Testis (tissue), 3 donors: ENCODE results near the gene MACROD2. TPM values are rescaled to one million over a fixed set of nuclear protein-coding genes. Genes with fewer than 3 reads are reported as not detected.
"Not testable (repeated sequence)": the region's sequence is repeated elsewhere in the genome, so short reads cannot be mapped to it uniquely, and the experiment has no call there.

Experiments
- DNase-seq: peaks from one replicate; pipeline ENCODE4 v3.0.0-alpha.2; 2019
- H3K27ac ChIP-seq, 2 donors: fragments of 200-600 bp; sonication (generic); one replicate each; pipeline ENCODE4 v1.5.1; 2019
- H3K27me3 ChIP-seq: fragments of 200-600 bp; sonication (generic); one replicate; pipeline ENCODE4 v1.5.1; 2019
- H3K36me3 ChIP-seq: fragments of 200-600 bp; sonication (generic); one replicate; pipeline ENCODE4 v1.5.1; 2017; ENCODE audit warnings: low read depth; ENCODE audit errors: missing control alignments
- H3K4me1 ChIP-seq: fragments of 200-600 bp; sonication (generic); one replicate; pipeline ENCODE4 v1.5.1; 2019
- H3K4me3 ChIP-seq, 2 donors: fragments of 200-600 bp; sonication (generic); one replicate each; pipeline ENCODE4 v1.5.1; 2017 to 2019
- H3K9me3 ChIP-seq: fragments of 200-600 bp; sonication (generic); one replicate; pipeline ENCODE4 v1.5.1; 2017
- CTCF ChIP-seq, 3 experiments: fragments of 450-650 bp in 2 of 3; fragments of 200-600 bp in 1 of 3; sonication (generic) in 1 of 3; IDR thresholded peaks; one replicate each; pipeline ENCODE4 v1.5.1; 2016 to 2019; ENCODE audit warnings: antibody characterized with exemption in 3 of 3, mild to moderate bottlenecking in 2 of 3, moderate library complexity in 1 of 3
- POLR2A ChIP-seq: fragments of 450-650 bp; IDR thresholded peaks from one replicate; pipeline ENCODE4 v1.6.1; 2017; ENCODE audit warnings: antibody characterized with exemption, mild to moderate bottlenecking, moderate library complexity
- WGBS, 2 donors: methylation state at CpG; one replicate each; pipeline ENCODE4 v1.1.5; 2018; 5-methylcytosine and 5-hydroxymethylcytosine counted together
- intact Hi-C: fragments of 100-400 bp; cut with DNase I; formaldehyde crosslinking; loops from one replicate; pipeline ENCODE4 v1.15.1; 2023; ENCODE audit warnings: low total_unique reads
- polyA plus RNA-seq: library from polyadenylated mRNA; stranded (reverse); fragments of 350-450 nt; fragmentation: Illumina TruSeq; extraction: RNeasy Lipid Tissue Mini Kit (QIAGEN cat#74804); gene quantifications from one replicate; pipeline ENCODE4 v1.2.3, GENCODE V29; 2014; ENCODE audit warnings: low read depth, low replicate concordance; ENCODE audit not compliant: insufficient read depth
- total RNA-seq, 2 donors: library from RNA; depleted of rRNA; stranded (reverse); fragments of >200 nt; gene quantifications; one replicate each; pipeline ENCODE4 v1.2.3, GENCODE V29; 2016

Gene MACROD2
- total and polyA plus RNA-seq, 3 donors from 2014 or later: 12.6 to 20.6 (median 16.8) TPM

- no peaks in the 10 kb centered on the region for H3K27me3 ChIP-seq
- 70 to 72% methylated on average over 2 of the region's 2 CpGs for WGBS, 2 donors
- no peaks in the 10 kb centered on the region for H3K36me3 ChIP-seq
- H3K27ac ChIP-seq: no peak overlapping the region
- H3K4me1 ChIP-seq: no peaks in the 10 kb centered on the region
- TF ChIP-seq POLR2A: no peak
- TF ChIP-seq CTCF (IDR thresholded peaks at IDR 0.05): no peak
- H3K4me3 ChIP-seq: no peak overlapping the region
- intact Hi-C loops: no loop called here
- no peaks in the 10 kb centered on the region for H3K9me3 ChIP-seq
- no peak for DNase-seq
These were observed 454.9 kb downstream of the MACROD2 start for GRCh38 chr20:14450256-14450655.

GRCh38 chr20:14451458-14451857, 456.1 kb downstream of the MACROD2 start:
- Histone ChIP-seq H3K27ac (no peak overlapping the region), H3K9me3 (no peaks in the 10 kb centered on the region), H3K36me3 (no peaks in the 10 kb centered on the region), H3K27me3 (no peaks in the 10 kb centered on the region), H3K4me1 (no peaks in the 10 kb centered on the region), H3K4me3 (no peak overlapping the region)
- WGBS, 2 donors: 94 to 96% methylated on average over 4 of the region's 4 CpGs
- no peak for DNase-seq
- TF ChIP-seq CTCF (IDR thresholded peaks at IDR 0.05) (no peak), POLR2A (no peak)
- intact Hi-C loops: no loop called here

- no peaks in the 10 kb centered on the region for H3K9me3 ChIP-seq
- no peak overlapping the region for H3K4me3 ChIP-seq
- 76 to 79% methylated on average over 3 of the region's 3 CpGs for WGBS, 2 donors
- no peak overlapping the region for H3K27ac ChIP-seq
- DNase-seq: no peak
- H3K27me3 ChIP-seq: no peaks in the 10 kb centered on the region
- H3K36me3 ChIP-seq: no peaks in the 10 kb centered on the region
- intact Hi-C loops: no loop called here
- TF ChIP-seq CTCF (IDR thresholded peaks at IDR 0.05): no peak
- TF ChIP-seq POLR2A: no peak
- H3K4me1 ChIP-seq: no peaks in the 10 kb centered on the region
These were observed 457.9 kb downstream of the MACROD2 start for GRCh38 chr20:14453259-14453658.

DNA sequence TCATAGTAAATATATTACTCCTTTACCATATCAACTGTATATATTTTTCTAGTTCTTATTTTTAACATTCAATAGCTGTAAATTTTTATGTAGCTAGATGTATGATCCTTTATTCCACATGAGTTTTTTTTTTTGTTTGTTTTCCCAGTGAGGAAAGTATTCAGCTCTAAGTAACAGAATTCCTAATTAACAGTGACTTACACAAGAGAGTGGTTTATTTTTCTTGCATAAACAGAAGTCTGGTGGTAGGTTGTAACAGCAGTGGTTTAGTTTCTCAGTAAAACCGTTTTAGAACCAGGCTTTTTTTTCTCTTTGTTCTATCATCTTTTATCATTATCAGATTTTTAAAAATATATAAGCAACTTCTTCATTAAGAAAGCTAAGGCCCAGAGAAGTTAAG, 459.0 kb downstream of the MACROD2 start:
- Histone ChIP-seq H3K36me3 (no peaks in the 10 kb centered on the region), H3K9me3 (no peaks in the 10 kb centered on the region), H3K4me1 (no peaks in the 10 kb centered on the region), H3K27me3 (no peaks in the 10 kb centered on the region), H3K27ac (no peak overlapping the region), H3K4me3 (no peak overlapping the region)
- intact Hi-C loops: no loop called here
- TF ChIP-seq CTCF (IDR thresholded peaks at IDR 0.05) (no peak), POLR2A (no peak)
- DNase-seq: no peak
- WGBS, 2 donors: 61 to 68% methylated on average over 1 of the region's 1 CpG

DNA sequence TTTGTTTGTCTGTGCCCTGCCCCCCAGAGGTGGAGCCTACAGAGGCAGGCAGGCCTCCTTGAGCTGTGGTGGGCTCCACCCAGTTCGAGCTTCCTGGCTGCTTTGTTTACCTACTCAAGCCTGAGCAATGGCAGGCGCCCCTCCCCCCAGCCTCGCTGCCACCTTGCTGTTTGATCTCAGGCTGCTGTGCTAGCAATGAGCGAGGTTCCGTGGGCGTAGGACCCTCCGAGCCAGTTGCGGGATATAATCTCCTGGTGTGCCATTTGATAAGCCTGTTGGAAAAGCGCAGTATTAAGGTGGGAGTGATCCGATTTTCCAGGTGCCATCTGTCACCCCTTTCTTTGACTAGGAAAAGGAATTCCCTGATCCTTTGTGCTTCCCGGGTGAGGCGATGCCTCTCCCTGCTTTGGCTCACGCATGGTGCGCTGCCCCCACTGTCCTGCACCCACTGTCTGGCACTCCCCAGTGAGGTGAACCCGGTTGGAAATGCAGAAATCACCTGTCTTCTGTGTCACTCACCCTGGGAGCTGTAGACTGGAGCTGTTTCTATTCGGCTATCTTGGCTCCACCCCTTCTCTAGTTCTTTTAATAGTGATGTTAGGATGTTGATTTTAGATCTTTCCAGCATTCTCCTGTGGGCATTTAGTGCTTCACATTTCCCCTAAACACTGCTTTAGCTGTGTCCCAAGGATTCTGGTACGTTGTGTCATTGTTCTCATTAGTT, 471.9 kb downstream of the MACROD2 start:
- DNase-seq, intact Hi-C loops, H3K9me3 ChIP-seq, H3K4me1 ChIP-seq, H3K27ac ChIP-seq, H3K36me3 ChIP-seq, H3K27me3 ChIP-seq, H3K4me3 ChIP-seq: not testable (repeated sequence)
- 91 to 93% methylated on average over 15 to 17 of the region's 17 CpGs for WGBS, 2 donors
